Upper lobe of left lung (tissue), 4 donors: Measurements from ENCODE around the gene CDH2.

Experiments used
- POLR2A ChIP-seq, 4 donors: fragments of 450-650 bp; IDR thresholded peaks; one replicate each; pipeline ENCODE4 v1.5.1; 2016 to 2017; ENCODE audit warnings: antibody characterized with exemption in 4 of 4, mild to moderate bottlenecking in 2 of 4
- POLR2AphosphoS5 ChIP-seq, 2 donors: sonication (generic); formaldehyde crosslinking; IDR thresholded peaks; one replicate each; pipeline ENCODE4 v1.5.1; 2017; ENCODE audit warnings: antibody characterized with exemption in 2 of 2
- TF ChIP-seq, protein P1 (sequence below), 6 experiments: fragments of 450-650 bp in 4 of 6; fragments of 200-600 bp in 2 of 6; sonication (generic) in 2 of 6; IDR thresholded peaks; one replicate each; pipeline ENCODE4 v1.5.1; 2016 to 2019; ENCODE audit warnings: antibody characterized with exemption in 6 of 6

DNA sequence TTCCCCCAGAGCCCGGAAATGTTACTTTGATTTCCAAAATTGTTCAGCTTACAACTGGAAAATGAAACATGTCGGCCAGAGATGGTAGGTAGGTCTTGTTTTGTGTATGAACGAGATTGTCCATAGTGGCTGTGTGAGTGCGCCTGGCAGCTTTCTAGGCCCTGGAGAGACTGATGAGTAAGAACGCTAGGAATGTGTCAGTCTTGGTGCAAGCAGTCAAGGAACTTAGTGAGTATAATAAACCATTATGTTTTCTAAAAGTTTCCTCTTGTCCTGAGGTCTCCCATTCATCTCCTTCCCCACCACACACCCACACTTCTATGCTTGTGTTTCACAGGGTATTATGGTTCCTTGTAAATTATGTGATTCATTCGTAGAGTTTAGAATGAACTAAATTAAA, 234.2 kb downstream of the CDH2 start:
- TF ChIP-seq, protein P1, sequence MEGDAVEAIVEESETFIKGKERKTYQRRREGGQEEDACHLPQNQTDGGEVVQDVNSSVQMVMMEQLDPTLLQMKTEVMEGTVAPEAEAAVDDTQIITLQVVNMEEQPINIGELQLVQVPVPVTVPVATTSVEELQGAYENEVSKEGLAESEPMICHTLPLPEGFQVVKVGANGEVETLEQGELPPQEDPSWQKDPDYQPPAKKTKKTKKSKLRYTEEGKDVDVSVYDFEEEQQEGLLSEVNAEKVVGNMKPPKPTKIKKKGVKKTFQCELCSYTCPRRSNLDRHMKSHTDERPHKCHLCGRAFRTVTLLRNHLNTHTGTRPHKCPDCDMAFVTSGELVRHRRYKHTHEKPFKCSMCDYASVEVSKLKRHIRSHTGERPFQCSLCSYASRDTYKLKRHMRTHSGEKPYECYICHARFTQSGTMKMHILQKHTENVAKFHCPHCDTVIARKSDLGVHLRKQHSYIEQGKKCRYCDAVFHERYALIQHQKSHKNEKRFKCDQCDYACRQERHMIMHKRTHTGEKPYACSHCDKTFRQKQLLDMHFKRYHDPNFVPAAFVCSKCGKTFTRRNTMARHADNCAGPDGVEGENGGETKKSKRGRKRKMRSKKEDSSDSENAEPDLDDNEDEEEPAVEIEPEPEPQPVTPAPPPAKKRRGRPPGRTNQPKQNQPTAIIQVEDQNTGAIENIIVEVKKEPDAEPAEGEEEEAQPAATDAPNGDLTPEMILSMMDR (IDR thresholded peaks at IDR 0.05) = no peak
- no peak for TF ChIP-seq POLR2A (IDR thresholded peaks at IDR 0.05)
- TF ChIP-seq POLR2AphosphoS5 (IDR thresholded peaks at IDR 0.05) = no peak
